B cell (primary cell): ENCODE measurements around the gene ANP32A. TPM values are rescaled to one million over a fixed set of nuclear protein-coding genes. Genes with fewer than 3 reads are reported as not detected.

Experiments
- ATAC-seq: fragments of 200-7000 bp; cut with Tn5 transposase; one replicate; pipeline ENCODE4 v1.10.0; 2021; ENCODE audit warnings: low read depth, mild to moderate bottlenecking, moderate number of reproducible peaks, moderate library complexity
- CTCF ChIA-PET: fragments of 350-600 bp; sonication (Branson Sonifier 250); formaldehyde crosslinking; loops from one replicate; lab custom pipeline; 2021; ENCODE audit warnings: antibody characterized with exemption, inconsistent platforms; lab: Charles Lee
- POLR2A ChIA-PET: fragments of 350-600 bp; sonication (Branson Sonifier 250); formaldehyde crosslinking; loops from one replicate; lab custom pipeline; 2021; ENCODE audit warnings: antibody characterized with exemption; lab: Charles Lee
- DNase-seq: peaks from one replicate; pipeline ENCODE4 v3.0.0; 2013
- H2AFZ ChIP-seq: 2 replicates; pipeline ENCODE4 v1.6.1; 2012; ENCODE audit warnings: mild to moderate bottlenecking, low read depth, low read length; ENCODE audit not compliant: insufficient read depth, poor library complexity, severe bottlenecking
- H3K27ac ChIP-seq, 2 donors: 1 replicate in 1 of 2; 2 replicates in 1 of 2; pipeline ENCODE4 v1.5.1; 2012 to 2013; ENCODE audit warnings: low read length in 2 of 2, mild to moderate bottlenecking in 2 of 2, moderate library complexity in 1 of 2
- H3K27me3 ChIP-seq, 4 experiments: fragments of 200-600 bp in 1 of 4; sonication (generic) in 1 of 4; replicated peaks in 1 of 4; 1 replicate in 2 of 4; 2 replicates in 2 of 4; pipeline versions ENCODE4 v1.6.1 to v1.7.0; 2013 to 2016; ENCODE audit warnings: low read length in 3 of 4, mild to moderate bottlenecking in 2 of 4, mixed read lengths in 1 of 4, moderate library complexity in 1 of 4; ENCODE audit not compliant: insufficient read depth in 4 of 4, control insufficient read depth in 3 of 4; ENCODE audit errors: control extremely low read depth in 1 of 4
- H3K36me3 ChIP-seq, 2 experiments: replicated peaks in 1 of 2; 1 replicate in 1 of 2; 2 replicates in 1 of 2; pipeline versions ENCODE4 v1.6.1 to v1.7.1; 2013; ENCODE audit warnings: low read length in 1 of 2; ENCODE audit not compliant: insufficient read depth in 2 of 2, control insufficient read depth in 1 of 2; ENCODE audit errors: control extremely low read depth in 1 of 2, extremely low read depth in 1 of 2
- H3K4me1 ChIP-seq, 2 donors: fragments of 200-600 bp in 1 of 2; sonication (generic) in 1 of 2; 1 replicate in 1 of 2; 2 replicates in 1 of 2; pipeline versions ENCODE4 v1.5.1 to v1.6.1; 2013 to 2017; ENCODE audit warnings: low read length in 2 of 2; ENCODE audit not compliant: control insufficient read depth in 2 of 2, insufficient read depth in 2 of 2
- H3K4me2 ChIP-seq: replicated peaks from 2 replicates; pipeline ENCODE3; 2012; ENCODE audit warnings: mild to moderate bottlenecking, low read depth, low read length; ENCODE audit not compliant: poor library complexity, severe bottlenecking
- H3K4me3 ChIP-seq, 5 experiments: fragments of 200-600 bp in 1 of 5; sonication (generic) in 1 of 5; 1 replicate in 3 of 5; 2 replicates in 2 of 5; pipeline versions ENCODE4 v1.5.1 to v1.7.0; 2011 to 2016; ENCODE audit warnings: low read length in 4 of 5, mild to moderate bottlenecking in 4 of 5, low read depth in 2 of 5, control low read depth in 1 of 5, moderate library complexity in 1 of 5; ENCODE audit not compliant: insufficient read depth in 1 of 5; ENCODE audit errors: control extremely low read depth in 1 of 5, extremely low read depth in 1 of 5
- H3K79me2 ChIP-seq: fragments of 200-600 bp; sonication (generic); one replicate; pipeline ENCODE4 v1.6.0; 2016; ENCODE audit warnings: low read length; ENCODE audit not compliant: control insufficient read depth, insufficient read depth
- H3K9ac ChIP-seq: fragments of 200-600 bp; sonication (generic); 2 replicates; pipeline ENCODE4 v1.6.1; 2017; ENCODE audit warnings: mild to moderate bottlenecking, low read length, moderate library complexity
- H3K9me3 ChIP-seq, 3 donors: one replicate each; pipeline versions ENCODE4 v1.6.1 to v1.7.1; 2013; ENCODE audit warnings: low read length in 2 of 3; ENCODE audit not compliant: control insufficient read depth in 2 of 3, insufficient read depth in 1 of 3; ENCODE audit errors: control extremely low read depth in 1 of 3
- H4K20me1 ChIP-seq: 2 replicates; pipeline ENCODE4 v1.6.0; 2012; ENCODE audit warnings: mild to moderate bottlenecking, low read length; ENCODE audit not compliant: insufficient read depth, control insufficient read depth, poor library complexity, severe bottlenecking
- H3K27ac Mint-ChIP-seq: one replicate; pipeline ENCODE4 v1.8.0; 2021; ENCODE audit warnings: mixed read lengths
- H3K27me3 Mint-ChIP-seq: one replicate; pipeline ENCODE4 v1.8.0; 2021; ENCODE audit warnings: mixed read lengths
- H3K4me1 Mint-ChIP-seq: one replicate; pipeline ENCODE4 v1.8.0; 2021; ENCODE audit warnings: mixed read lengths
- H3K4me3 Mint-ChIP-seq: one replicate; pipeline ENCODE4 v1.8.0; 2021; ENCODE audit warnings: mixed read lengths
- H3K9me3 Mint-ChIP-seq: one replicate; pipeline ENCODE4 v1.8.0; 2022; ENCODE audit warnings: mixed read lengths; ENCODE audit not compliant: insufficient read depth
- EZH2 ChIP-seq: IDR thresholded peaks from 2 replicates; pipeline ENCODE4 v1.6.1; 2012; ENCODE audit warnings: borderline replicate concordance, low read depth, mild to moderate bottlenecking, moderate library complexity, low read length; ENCODE audit not compliant: insufficient read depth, poor library complexity, severe bottlenecking
- WGBS: methylation state at CpG from one replicate; pipeline ENCODE4 v1.1.5; 2013; ENCODE audit warnings: missing lambda C conversion rate; ENCODE audit not compliant: insufficient coverage; 5-methylcytosine and 5-hydroxymethylcytosine counted together
- intact Hi-C: fragments of 100-400 bp; cut with micrococcal nuclease; formaldehyde crosslinking; loops from one replicate; pipeline ENCODE4 v1.10.0; 2022
- polyA plus RNA-seq: library from polyadenylated mRNA; depleted of rRNA; stranded (reverse); fragments of >200 nt; gene quantifications from 2 replicates; pipeline ENCODE4 v1.2.3, GENCODE V29; 2012
- total RNA-seq, 2 donors: library from RNA; stranded (reverse); fragments of 120-200 nt in 1 of 2; gene quantifications; 1 replicate in 1 of 2; 2 replicates in 1 of 2; pipeline versions ENCODE4 v1.2.3 to v1.2.4, GENCODE V29; 2013 to 2022
- TF ChIP-seq, protein P1 (sequence below): fragments of 200-600 bp; IDR thresholded peaks from one replicate; pipeline ENCODE4 v1.8.0; 2022; ENCODE audit warnings: antibody characterized with exemption, mild to moderate bottlenecking

The ANP32A gene
- total and polyA plus RNA-seq, 2 donors (not counting 1 experiment from before 2014, with no cell fraction given) = 26.4 to 163 TPM

DNA sequence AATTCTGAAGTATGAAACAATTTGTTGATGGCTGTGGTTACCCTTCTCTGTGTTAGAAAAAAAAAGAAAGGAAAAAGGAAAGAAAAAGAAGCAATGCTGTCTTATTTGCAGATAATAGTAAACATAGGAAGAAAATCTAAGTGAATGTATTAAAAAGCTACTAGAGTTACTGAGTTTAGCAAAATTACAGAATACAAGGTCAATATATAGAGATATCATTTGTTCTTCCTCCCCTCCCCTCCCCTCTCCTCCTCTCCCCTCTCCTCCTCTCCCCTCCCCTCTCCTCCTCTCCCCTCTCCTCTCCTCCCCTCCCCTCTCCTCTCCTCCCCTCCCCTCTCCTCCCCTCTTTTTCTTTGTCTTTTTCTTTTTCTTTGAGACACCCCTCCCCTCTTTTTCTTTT lies 69.1 kb downstream of the ANP32A start:
- no peak overlapping the region for H3K4me2 ChIP-seq
- no peak overlapping the region for H3K27ac ChIP-seq
- Mint-ChIP-seq H3K4me1 (peaks cover 6% of the 10 kb centered on the region), H3K27ac (no peak overlapping the region), H3K27me3 (peaks cover 11% of the 10 kb centered on the region), H3K4me3 (no peak overlapping the region), H3K9me3 (peaks cover 5% of the 10 kb centered on the region)
- no peak for DNase-seq
- intact Hi-C loops = no loop called here
- ChIA-PET POLR2A (no interaction called here), CTCF (no interaction called here)
- peaks cover 0 to 6% of the 10 kb centered on the region in 2 donors for H3K4me1 ChIP-seq
- no peak for TF ChIP-seq EZH2
- TF ChIP-seq, protein P1, sequence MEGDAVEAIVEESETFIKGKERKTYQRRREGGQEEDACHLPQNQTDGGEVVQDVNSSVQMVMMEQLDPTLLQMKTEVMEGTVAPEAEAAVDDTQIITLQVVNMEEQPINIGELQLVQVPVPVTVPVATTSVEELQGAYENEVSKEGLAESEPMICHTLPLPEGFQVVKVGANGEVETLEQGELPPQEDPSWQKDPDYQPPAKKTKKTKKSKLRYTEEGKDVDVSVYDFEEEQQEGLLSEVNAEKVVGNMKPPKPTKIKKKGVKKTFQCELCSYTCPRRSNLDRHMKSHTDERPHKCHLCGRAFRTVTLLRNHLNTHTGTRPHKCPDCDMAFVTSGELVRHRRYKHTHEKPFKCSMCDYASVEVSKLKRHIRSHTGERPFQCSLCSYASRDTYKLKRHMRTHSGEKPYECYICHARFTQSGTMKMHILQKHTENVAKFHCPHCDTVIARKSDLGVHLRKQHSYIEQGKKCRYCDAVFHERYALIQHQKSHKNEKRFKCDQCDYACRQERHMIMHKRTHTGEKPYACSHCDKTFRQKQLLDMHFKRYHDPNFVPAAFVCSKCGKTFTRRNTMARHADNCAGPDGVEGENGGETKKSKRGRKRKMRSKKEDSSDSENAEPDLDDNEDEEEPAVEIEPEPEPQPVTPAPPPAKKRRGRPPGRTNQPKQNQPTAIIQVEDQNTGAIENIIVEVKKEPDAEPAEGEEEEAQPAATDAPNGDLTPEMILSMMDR = no peak
- peaks cover 0 to 3% (median 0%) of the 10 kb centered on the region in 4 experiments for H3K27me3 ChIP-seq
- H3K9ac ChIP-seq = no peak overlapping the region
- H4K20me1 ChIP-seq = no peaks in the 10 kb centered on the region
- H2AFZ ChIP-seq = no peak overlapping the region
- no peaks in the 10 kb centered on the region for H3K79me2 ChIP-seq
- ATAC-seq = no peak
- H3K36me3 ChIP-seq = no peaks in the 10 kb centered on the region
- peaks cover 0 to 21% (median 8%) of the 10 kb centered on the region in 3 donors for H3K9me3 ChIP-seq
- no peak overlapping the region for H3K4me3 ChIP-seq

DNA sequence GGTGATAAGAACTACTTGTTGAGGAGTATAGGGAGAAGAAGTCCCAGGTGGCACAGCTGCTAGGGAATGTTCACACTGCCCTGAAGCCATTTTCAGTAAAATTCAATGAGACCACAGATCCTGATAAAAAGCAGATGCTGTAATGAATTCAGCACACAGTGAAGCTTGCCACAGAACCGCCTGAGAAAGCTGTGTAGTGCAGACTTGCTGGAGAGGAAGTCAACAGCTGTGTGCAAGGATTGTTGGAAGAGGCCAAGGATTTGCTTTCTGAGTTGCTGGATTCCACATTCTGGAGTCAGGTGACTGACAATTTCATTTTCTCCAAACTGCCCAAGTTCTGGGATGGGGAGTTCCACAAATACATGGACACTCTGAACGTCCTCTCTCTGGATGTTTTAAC lies 70.9 kb downstream of the ANP32A start:
- peaks cover 5% of the 10 kb centered on the region for H3K9me3 Mint-ChIP-seq
- H3K4me3 ChIP-seq = no peak overlapping the region
- H3K4me2 ChIP-seq = no peak overlapping the region
- no peak for DNase-seq
- no peaks in the 10 kb centered on the region for H3K36me3 ChIP-seq
- H3K4me1 Mint-ChIP-seq = peaks cover 4% of the 10 kb centered on the region
- TF ChIP-seq, protein P1 = no peak
- no peak for TF ChIP-seq EZH2
- ATAC-seq = no peak
- intact Hi-C loops = no loop called here
- CTCF ChIA-PET = no interaction called here
- no peaks in the 10 kb centered on the region for H3K79me2 ChIP-seq
- peaks cover 0 to under 1% of the 10 kb centered on the region in 2 donors for H3K4me1 ChIP-seq
- peaks cover under 1% of the 10 kb centered on the region for H3K27me3 Mint-ChIP-seq
- peaks cover 0 to 16% (median 8%) of the 10 kb centered on the region in 3 donors for H3K9me3 ChIP-seq
- no peak overlapping the region for H3K27ac Mint-ChIP-seq
- H3K4me3 Mint-ChIP-seq = no peak overlapping the region
- H3K27ac ChIP-seq = no peak overlapping the region
- H2AFZ ChIP-seq = no peak overlapping the region
- no peaks in the 10 kb centered on the region for H3K27me3 ChIP-seq
- H3K9ac ChIP-seq = no peak overlapping the region
- 96% methylated on average over 2 of the region's 2 CpGs for WGBS
- POLR2A ChIA-PET = no interaction called here
- no peaks in the 10 kb centered on the region for H4K20me1 ChIP-seq
